Central memory CD8-positive, alpha-beta T cell (primary cell): ENCODE measurements around the gene CFAP100.

Source experiments
- ATAC-seq: fragments of 150-1000 bp; cut with Tn5 transposase; replicated peaks from 2 replicates; pipeline ENCODE4 v1.10.0; 2022; ENCODE audit warnings: mild to moderate bottlenecking, moderate FRiP score, moderate number of reproducible peaks; ENCODE audit not compliant: poor library complexity, severe bottlenecking; ENCODE audit errors: extremely low read depth
- DNase-seq, 2 donors: peaks; one replicate each; pipeline ENCODE4 v3.0.0; 2021; ENCODE audit warnings: low spot score in 2 of 2
- H3K27ac Mint-ChIP-seq: one replicate; pipeline ENCODE4 v1.8.0; 2022; ENCODE audit warnings: low read depth, mild to moderate bottlenecking, moderate library complexity, mixed read lengths
- H3K27me3 Mint-ChIP-seq: one replicate; pipeline ENCODE4 v1.8.0; 2022; ENCODE audit warnings: mixed read lengths
- H3K36me3 Mint-ChIP-seq: one replicate; pipeline ENCODE4 v1.8.0; 2022; ENCODE audit warnings: mild to moderate bottlenecking, moderate library complexity, mixed read lengths; ENCODE audit not compliant: insufficient read depth
- H3K4me1 Mint-ChIP-seq: one replicate; pipeline ENCODE4 v1.8.0; 2022; ENCODE audit warnings: mixed read lengths
- H3K4me3 Mint-ChIP-seq: one replicate; pipeline ENCODE4 v1.8.0; 2022; ENCODE audit warnings: mild to moderate bottlenecking, moderate library complexity, mixed read lengths
- H3K9me3 Mint-ChIP-seq: one replicate; pipeline ENCODE4 v1.8.0; 2022; ENCODE audit warnings: mixed read lengths

The CFAP100 gene

DNA sequence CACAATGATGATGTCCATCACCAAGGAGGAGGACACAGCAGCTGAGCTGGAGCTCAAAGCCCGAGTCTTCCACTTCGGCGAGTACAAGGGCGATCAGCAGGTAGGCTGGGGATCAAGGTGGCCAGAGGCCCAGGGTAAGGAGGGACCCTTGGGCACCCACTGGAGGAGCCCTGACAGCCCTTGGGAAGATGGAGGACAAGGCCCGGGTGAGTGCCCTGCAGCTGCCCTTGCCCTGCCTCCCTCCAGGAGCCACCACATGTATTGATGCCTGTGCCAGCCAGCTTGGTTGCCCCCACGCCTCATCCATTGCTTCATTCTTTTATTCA, 38.4 kb downstream of the CFAP100 start:
- Mint-ChIP-seq H3K4me1 (no peaks in the 10 kb centered on the region), H3K36me3 (peaks cover 7% of the 10 kb centered on the region), H3K4me3 (no peak overlapping the region), H3K27ac (no peak overlapping the region), H3K9me3 (no peaks in the 10 kb centered on the region), H3K27me3 (no peaks in the 10 kb centered on the region)
- ATAC-seq (no peak), DNase-seq (no peak)

DNA sequence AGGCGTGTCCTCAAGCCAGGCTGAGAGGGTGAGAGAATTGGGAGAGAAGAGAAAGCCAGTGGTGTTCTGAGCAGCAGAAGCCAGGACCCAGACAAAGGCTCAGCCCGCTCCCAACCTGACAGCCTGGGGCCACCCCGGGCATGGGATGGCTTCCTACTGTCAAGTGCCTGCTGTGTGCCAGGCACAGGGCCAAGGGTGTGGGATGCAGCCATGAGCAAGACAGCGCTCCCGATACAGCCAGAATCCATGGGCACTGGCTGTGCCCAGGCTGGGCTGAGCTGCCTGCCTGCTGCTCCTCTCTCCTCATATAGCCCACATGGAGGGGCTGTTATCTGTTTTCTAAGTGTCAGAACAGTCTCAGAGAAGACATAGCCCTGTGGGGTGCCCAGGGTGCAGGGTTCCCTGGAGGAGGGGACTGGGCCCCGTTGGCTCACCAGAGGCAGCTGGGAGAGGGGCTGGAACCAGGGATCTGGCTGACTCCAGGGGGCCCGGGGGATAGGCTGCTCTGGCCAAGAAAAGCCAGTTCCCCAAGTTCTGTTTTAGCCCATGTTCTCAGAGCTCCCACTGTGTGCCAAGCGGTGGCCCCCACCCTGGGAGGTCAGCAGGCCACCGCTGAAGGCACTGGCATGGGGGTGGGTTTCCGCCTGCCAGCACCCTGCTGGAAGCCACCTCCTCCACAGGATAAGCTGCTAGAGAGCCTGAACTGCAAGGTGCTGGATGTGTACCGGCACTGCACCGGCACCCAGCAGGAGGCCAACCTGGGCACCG, 39.0 kb downstream of the CFAP100 start:
- no peak for DNase-seq
- no peak overlapping the region for H3K27ac Mint-ChIP-seq
- no peak overlapping the region for H3K4me3 Mint-ChIP-seq
- ATAC-seq = no peak
- H3K27me3 Mint-ChIP-seq = no peaks in the 10 kb centered on the region
- H3K4me1 Mint-ChIP-seq = no peaks in the 10 kb centered on the region
- peaks cover 9% of the 10 kb centered on the region for H3K36me3 Mint-ChIP-seq
- H3K9me3 Mint-ChIP-seq = no peaks in the 10 kb centered on the region

DNA sequence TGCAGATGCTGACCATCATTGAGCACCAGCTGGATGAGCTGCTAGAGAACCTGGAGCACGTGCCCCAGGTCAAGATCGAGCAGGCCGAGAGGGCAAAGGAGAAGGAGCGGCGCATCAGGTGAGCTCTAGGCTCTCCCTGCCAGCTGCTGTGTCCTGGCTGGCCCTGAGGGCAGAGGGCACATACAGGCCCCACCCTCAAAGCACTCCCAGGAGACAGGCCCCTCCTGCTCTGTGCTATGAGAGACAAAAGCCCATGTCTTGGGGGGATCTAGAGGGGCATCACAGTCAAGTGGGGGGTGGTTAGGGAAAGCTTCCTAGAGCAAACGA, 39.5 kb downstream of the CFAP100 start:
- no peak for ATAC-seq
- peaks cover 14% of the 10 kb centered on the region for H3K36me3 Mint-ChIP-seq
- no peak for DNase-seq
- H3K4me3 Mint-ChIP-seq = no peak overlapping the region
- H3K27ac Mint-ChIP-seq = no peak overlapping the region
- H3K4me1 Mint-ChIP-seq = no peaks in the 10 kb centered on the region
- H3K9me3 Mint-ChIP-seq = no peaks in the 10 kb centered on the region
- H3K27me3 Mint-ChIP-seq = no peaks in the 10 kb centered on the region

DNA sequence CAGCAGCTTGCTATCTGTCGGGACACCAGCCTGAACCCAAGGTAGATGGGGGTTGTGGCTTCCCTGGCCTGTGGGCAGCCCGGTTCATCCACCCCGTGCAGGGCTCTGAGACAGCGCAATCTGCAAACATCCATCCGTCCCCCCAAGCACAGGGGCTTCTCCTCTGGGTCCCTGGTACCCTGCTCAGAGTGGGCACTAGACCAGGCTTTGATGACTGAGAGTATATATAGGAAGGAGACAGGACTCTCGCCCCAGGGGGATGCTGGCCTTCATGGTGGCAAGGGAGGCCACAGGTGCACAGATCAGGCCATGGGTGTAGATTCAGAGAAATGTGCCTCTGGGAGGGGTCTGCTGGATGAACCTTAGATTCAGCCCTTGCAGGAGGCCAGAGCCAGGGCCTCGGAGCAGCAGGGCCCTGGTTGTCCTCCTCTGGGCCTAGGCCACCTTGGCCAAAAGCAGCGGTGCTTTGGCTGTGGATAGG, 40.3 kb downstream of the CFAP100 start:
- Mint-ChIP-seq H3K36me3 (peaks cover 14% of the 10 kb centered on the region), H3K4me1 (no peaks in the 10 kb centered on the region), H3K27ac (no peak overlapping the region), H3K4me3 (no peak overlapping the region), H3K9me3 (no peaks in the 10 kb centered on the region), H3K27me3 (no peaks in the 10 kb centered on the region)
- ATAC-seq (no peak), DNase-seq (no peak)

DNA sequence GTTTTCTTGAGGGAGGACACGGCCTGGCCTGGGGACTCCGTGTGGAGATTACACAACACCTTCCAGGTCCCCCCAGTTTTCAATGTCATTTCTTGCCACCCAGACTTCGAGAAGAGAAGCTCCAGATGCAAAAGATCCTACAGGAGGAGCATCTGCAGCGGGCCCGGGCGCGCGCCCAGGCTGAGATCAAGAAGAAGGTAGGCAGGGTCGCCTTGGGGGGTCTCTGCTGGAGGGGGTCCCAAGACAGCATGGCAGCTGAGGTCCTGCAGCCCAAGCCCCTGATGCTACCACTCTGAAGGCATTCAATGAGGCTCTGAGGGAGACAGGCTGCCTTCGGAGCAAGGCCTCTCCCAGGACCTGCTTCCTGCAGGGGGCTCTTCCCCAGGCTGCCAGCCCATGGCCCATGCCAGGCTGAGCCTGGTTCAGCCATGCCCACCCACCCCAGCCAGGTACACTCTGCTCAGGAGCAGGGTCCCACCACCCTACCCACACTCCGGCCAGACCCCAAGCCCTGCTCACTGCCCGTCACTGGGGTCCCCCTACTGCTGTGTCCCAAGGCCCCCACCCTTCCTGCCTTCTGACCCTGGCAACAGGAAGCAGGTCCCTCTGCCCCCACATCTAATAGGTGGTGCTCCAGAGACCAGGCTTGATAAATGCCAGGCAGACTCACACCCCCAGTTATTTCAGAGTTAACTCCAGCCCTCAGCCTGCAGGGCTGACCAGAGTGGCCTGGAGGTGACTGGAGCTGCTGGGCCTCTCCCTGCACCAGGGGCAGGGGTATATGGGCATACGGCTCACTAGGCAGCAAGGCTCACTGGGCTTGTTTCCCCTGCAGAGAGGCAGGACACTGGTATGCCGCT, 41.0 kb downstream of the CFAP100 start:
- no peaks in the 10 kb centered on the region for H3K4me1 Mint-ChIP-seq
- no peak for DNase-seq
- H3K4me3 Mint-ChIP-seq = no peak overlapping the region
- H3K36me3 Mint-ChIP-seq = peaks cover 17% of the 10 kb centered on the region
- H3K9me3 Mint-ChIP-seq = no peaks in the 10 kb centered on the region
- no peak overlapping the region for H3K27ac Mint-ChIP-seq
- H3K27me3 Mint-ChIP-seq = no peaks in the 10 kb centered on the region
- no peak for ATAC-seq

DNA sequence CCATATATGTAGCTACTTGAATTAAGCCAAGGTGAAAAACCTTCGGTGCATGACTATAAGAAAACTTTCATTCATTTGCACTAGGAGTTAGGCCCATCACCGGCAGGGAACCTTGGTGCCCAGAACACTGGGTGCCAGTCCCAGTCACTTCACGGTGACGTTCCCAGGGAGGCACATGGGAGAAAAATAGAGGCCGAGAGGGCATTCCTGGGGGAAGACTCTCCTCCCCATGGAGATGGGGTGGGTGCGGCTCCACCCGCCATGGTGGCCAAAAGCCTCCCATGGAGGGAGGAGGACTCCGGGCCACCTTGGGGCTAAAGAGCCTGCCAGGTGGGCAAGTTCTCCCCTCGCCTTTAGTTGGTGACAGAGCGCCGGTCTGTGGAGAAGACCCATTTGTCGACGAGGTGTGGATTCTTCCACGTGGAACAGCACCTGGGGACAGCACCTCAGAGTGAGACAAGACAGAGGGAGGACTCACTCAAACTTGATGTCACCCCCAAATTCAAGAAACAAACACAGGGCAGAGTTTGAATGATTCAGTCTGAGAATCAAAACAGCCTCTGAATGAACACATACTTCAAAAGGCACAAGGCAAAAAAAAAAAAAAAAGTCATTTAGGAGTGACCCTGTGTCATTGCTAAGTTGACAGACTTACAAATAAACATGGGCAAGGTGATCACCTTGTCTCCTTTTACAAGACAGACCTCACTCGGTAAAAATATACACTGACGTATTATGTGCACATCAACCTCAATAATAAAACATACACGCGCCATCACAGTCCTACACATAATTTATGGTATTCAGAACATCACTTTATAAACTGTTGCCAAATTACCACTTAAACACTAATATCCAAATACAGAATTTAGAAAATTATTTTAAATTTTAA, 42.4 kb downstream of the CFAP100 start:
- DNase-seq = no peak
- ATAC-seq = no peak
- no peak overlapping the region for H3K4me3 Mint-ChIP-seq
- no peaks in the 10 kb centered on the region for H3K4me1 Mint-ChIP-seq
- no peaks in the 10 kb centered on the region for H3K9me3 Mint-ChIP-seq
- no peaks in the 10 kb centered on the region for H3K27me3 Mint-ChIP-seq
- H3K27ac Mint-ChIP-seq = no peak overlapping the region
- H3K36me3 Mint-ChIP-seq = peaks cover 19% of the 10 kb centered on the region

DNA sequence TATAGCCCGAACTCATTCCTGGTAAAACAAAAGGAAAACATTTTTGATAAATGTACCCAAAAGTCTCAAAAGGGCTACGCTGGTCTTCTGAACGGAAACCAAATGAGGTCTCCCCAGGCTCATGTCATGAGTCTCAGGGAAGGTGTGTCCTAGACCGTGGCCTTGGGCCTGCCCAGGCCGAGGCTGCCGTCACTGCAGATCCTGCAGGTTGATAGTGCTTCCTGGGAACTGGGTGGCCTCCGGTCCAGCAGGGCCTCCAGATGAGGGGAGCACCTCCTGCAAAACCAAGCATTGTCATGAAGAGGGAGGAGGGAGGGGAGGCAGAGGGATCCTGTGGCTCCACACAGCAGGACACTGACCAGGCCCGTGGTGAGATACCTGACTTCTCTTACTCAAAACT, 43.5 kb downstream of the CFAP100 start:
- Mint-ChIP-seq H3K27ac (no peak overlapping the region), H3K4me1 (no peaks in the 10 kb centered on the region), H3K27me3 (no peaks in the 10 kb centered on the region), H3K9me3 (no peaks in the 10 kb centered on the region), H3K36me3 (peaks cover 21% of the 10 kb centered on the region), H3K4me3 (no peak overlapping the region)
- ATAC-seq = no peak
- no peak for DNase-seq

DNA sequence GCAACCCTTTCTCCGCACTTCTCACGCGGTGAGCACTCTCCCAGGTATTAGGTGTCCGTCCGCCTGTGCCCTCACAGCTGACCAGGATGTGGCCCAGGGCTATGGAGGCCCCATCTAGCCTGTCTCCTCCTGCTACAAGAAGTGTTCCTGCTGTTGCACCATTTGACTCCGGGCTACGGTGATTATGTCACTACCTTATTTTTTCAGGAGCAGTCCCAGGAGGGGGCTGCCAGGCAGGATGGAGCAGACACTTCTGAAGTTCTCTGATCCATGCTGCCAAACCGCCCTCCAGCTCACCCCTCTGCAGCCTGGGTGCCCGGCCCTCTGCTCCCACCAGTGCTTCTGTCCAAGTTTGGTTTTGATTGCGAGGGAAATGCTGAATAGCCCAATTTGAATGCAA, 44.0 kb downstream of the CFAP100 start:
- no peak for ATAC-seq
- Mint-ChIP-seq H3K27me3 (no peaks in the 10 kb centered on the region), H3K4me3 (no peak overlapping the region), H3K9me3 (no peaks in the 10 kb centered on the region), H3K36me3 (peaks cover 21% of the 10 kb centered on the region), H3K4me1 (no peaks in the 10 kb centered on the region), H3K27ac (peak overlapping the region; percentile 16)
- DNase-seq = no peak

DNA sequence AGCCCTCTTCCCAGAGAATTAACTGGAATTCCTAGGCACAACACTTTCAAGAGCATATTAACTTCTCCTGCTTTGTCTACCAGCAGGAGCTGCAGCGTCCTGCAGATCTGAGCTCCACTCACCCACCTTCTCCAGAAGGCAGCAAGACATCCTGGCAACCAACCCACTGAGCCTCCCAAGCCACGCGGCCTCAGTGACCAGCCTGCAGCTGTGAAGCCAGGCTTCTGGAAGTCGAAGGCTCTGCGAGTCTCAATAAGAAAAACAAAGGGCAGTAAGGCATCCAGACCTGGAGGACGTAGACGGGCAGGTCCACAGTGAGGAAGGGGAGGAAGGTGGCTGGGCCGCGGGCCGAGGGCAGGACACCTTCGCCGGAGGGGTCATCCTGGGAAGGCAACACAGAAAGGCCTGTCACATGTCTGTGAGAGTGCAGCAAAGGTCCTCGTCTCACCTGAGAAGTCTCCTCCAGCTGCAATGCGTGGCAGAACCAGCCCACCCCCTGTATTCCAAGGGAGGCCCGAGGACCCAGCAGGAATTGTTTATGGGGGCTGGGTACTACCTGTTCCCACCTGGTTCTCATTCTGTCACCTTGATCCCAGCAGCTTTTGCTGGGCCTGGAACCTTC, 44.7 kb downstream of the CFAP100 start:
- no peaks in the 10 kb centered on the region for H3K27me3 Mint-ChIP-seq

DNA sequence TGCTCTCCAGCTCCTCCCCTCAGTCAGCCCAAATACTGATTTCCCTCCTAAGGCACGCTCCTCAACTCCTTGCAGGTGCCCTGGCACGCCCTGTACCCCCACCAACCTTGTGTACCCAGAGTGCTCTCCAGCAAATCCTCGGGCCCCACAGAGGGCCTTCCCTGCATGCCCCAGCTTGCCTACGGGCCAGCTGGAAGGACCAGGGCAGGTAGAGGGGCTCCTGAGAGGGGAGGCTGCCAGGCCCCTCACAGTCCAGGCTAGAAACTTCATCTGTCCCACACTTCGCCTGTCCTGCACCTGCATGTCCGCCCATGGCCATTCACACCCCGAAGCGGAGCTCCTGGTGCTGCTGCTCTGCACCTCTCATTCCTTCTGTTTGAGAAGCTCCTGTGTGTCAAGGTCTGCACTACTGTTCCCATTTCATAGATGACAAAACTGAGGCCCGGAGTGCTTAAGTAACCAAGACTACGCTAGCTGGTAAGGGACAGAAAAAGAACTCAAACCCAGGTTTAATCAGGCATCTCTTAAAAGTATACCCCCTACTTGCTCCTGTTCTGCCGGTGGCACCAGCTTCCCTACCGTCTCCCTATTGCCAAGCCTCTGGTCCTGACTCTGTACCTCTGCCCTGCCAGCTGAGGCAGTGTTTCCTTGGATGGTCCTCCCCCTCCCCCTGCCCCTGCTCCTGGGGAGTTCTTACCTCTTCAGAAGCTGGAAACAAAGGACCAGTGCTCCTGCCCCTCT, 45.4 kb downstream of the CFAP100 start:
- Mint-ChIP-seq H3K36me3 (peaks cover 21% of the 10 kb centered on the region), H3K27me3 (no peaks in the 10 kb centered on the region), H3K9me3 (no peaks in the 10 kb centered on the region), H3K4me1 (no peaks in the 10 kb centered on the region), H3K27ac (no peak overlapping the region), H3K4me3 (no peak overlapping the region)
- no peak for ATAC-seq
- no peak for DNase-seq

More for the DNA sequence above, 44.7 kb downstream of the CFAP100 start:
- DNase-seq (no peak), ATAC-seq (no peak)
- Mint-ChIP-seq H3K36me3 (peaks cover 21% of the 10 kb centered on the region), H3K4me1 (no peaks in the 10 kb centered on the region), H3K4me3 (no peak overlapping the region), H3K9me3 (no peaks in the 10 kb centered on the region), H3K27ac (no peak overlapping the region)

DNA sequence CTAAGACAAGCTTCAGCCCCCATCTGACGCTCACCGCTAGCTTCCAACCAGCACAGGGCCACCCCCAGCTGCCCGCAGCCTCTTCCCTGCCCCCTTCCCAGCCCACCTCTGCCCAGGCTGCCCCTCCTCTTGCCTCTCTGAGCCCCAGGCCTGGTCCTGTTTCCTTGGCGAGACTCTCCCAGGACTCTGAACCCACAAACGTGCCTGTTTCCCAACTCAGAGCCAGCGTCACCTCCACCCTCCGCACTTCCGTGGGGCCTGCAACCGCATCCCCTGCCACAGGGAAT, 45.9 kb downstream of the CFAP100 start:
- Mint-ChIP-seq H3K4me1 (no peaks in the 10 kb centered on the region), H3K27me3 (no peaks in the 10 kb centered on the region), H3K27ac (no peak overlapping the region), H3K9me3 (no peaks in the 10 kb centered on the region), H3K4me3 (no peak overlapping the region), H3K36me3 (peaks cover 21% of the 10 kb centered on the region)
- no peak for ATAC-seq
- DNase-seq = no peak
